IMR-90 (cell line): ENCODE results near the gene SLITRK1. TPM values are rescaled to one million over a fixed set of nuclear protein-coding genes. Genes with fewer than 3 reads are reported as not detected.

Experiments
- ATAC-seq: fragments of 200-7000 bp; cut with Tn5 transposase; 2 replicates; pipeline ENCODE4 v1.9.1; 2020; ENCODE audit warnings: low read depth, mild to moderate bottlenecking, moderate library complexity
- BruUV-seq: library from RNA; stranded (reverse); fragments of 400-500 nt; replicated peaks from 2 replicates; lab custom pipeline; 2021; lab: Mats Ljungman, UMichigan
- CTCF ChIA-PET: fragments of 300-600 bp; formaldehyde crosslinking; extraction: SDS; loops from one replicate; lab custom pipeline; 2021; ENCODE audit warnings: antibody characterized with exemption; lab: Yijun Ruan, JAX
- POLR2A ChIA-PET: fragments of 300-600 bp; sonication (Branson Sonifier 250); formaldehyde crosslinking; loops from one replicate; lab custom pipeline; 2022; ENCODE audit warnings: antibody characterized with exemption; ENCODE audit not compliant: unreplicated experiment; lab: Charles Lee
- DNase-seq: peaks from one replicate; pipeline ENCODE4 v3.0.0; 2013
- H2AFZ ChIP-seq: replicated peaks from 2 replicates; pipeline ENCODE3; 2013; ENCODE audit warnings: low read length, mild to moderate bottlenecking; ENCODE audit not compliant: poor library complexity
- H2AK5ac ChIP-seq: 2 replicates; pipeline ENCODE4 v1.6.1; 2013; ENCODE audit warnings: low read depth, low read length, inconsistent platforms
- H2AK9ac ChIP-seq: replicated peaks from 2 replicates; pipeline ENCODE3; 2013; ENCODE audit warnings: mild to moderate bottlenecking, low read depth, low read length, moderate library complexity; ENCODE audit not compliant: poor library complexity
- H2BK120ac ChIP-seq: 2 replicates; pipeline ENCODE4 v1.6.1; 2013; ENCODE audit warnings: low read depth, low read length, inconsistent platforms
- H2BK15ac ChIP-seq: 3 replicates; pipeline ENCODE4 v1.6.1; 2013; ENCODE audit warnings: low read depth, low read length, inconsistent platforms
- H2BK20ac ChIP-seq: 2 replicates; pipeline ENCODE4 v1.6.1; 2013; ENCODE audit warnings: low read depth, mild to moderate bottlenecking, inconsistent platforms, low read length, moderate library complexity
- H2BK5ac ChIP-seq: 2 replicates; pipeline ENCODE4 v1.6.1; 2013; ENCODE audit warnings: mild to moderate bottlenecking, low read depth, low read length, inconsistent platforms; ENCODE audit not compliant: poor library complexity, severe bottlenecking
- H3K14ac ChIP-seq: replicated peaks from 2 replicates; pipeline ENCODE4 v1.6.1; 2013; ENCODE audit warnings: low read depth, low read length, inconsistent platforms
- H3K18ac ChIP-seq: 2 replicates; pipeline ENCODE4 v1.6.1; 2013; ENCODE audit warnings: low read depth, low read length, control low read depth
- H3K23ac ChIP-seq: 2 replicates; pipeline ENCODE4 v1.6.1; 2013; ENCODE audit warnings: low read depth, low read length, inconsistent platforms
- H3K27ac ChIP-seq: 2 replicates; pipeline ENCODE4 v1.5.1; 2013; ENCODE audit warnings: mild to moderate bottlenecking, control low read depth, low read length; ENCODE audit not compliant: insufficient read depth
- H3K27me3 ChIP-seq: 2 replicates; pipeline ENCODE4 v1.6.1; 2013; ENCODE audit warnings: low read length; ENCODE audit not compliant: control insufficient read depth, insufficient read depth
- H3K36me3 ChIP-seq: 2 replicates; pipeline ENCODE4 v1.6.1; 2013; ENCODE audit warnings: low read length, mixed read lengths; ENCODE audit not compliant: control insufficient read depth, insufficient read depth
- H3K4ac ChIP-seq: 2 replicates; pipeline ENCODE4 v1.6.1; 2013; ENCODE audit warnings: low read depth, low read length, inconsistent platforms
- H3K4me1 ChIP-seq: 2 replicates; pipeline ENCODE4 v1.6.1; 2013; ENCODE audit warnings: low read length, mixed read lengths; ENCODE audit not compliant: control insufficient read depth, insufficient read depth
- H3K4me2 ChIP-seq: 2 replicates; pipeline ENCODE4 v1.6.1; 2013; ENCODE audit warnings: low read depth, mild to moderate bottlenecking, control low read depth, low read length, moderate library complexity
- H3K4me3 ChIP-seq: 2 replicates; pipeline ENCODE4 v1.5.1; 2013; ENCODE audit warnings: low read depth, mild to moderate bottlenecking, control low read depth, low read length, moderate library complexity; ENCODE audit not compliant: insufficient read depth
- H3K56ac ChIP-seq: 2 replicates; pipeline ENCODE4 v1.6.1; 2013; ENCODE audit warnings: low read length, inconsistent platforms; ENCODE audit not compliant: insufficient read depth; ENCODE audit errors: extremely low read depth
- H3K79me1 ChIP-seq, 2 experiments: 2 replicates each; pipeline ENCODE4 v1.6.1; 2013; ENCODE audit warnings: low read length in 2 of 2, inconsistent platforms in 1 of 2, low read depth in 1 of 2
- H3K9ac ChIP-seq: 2 replicates; pipeline ENCODE4 v1.6.1; 2013; ENCODE audit warnings: low read depth, low read length, control low read depth
- H3K9me1 ChIP-seq: 2 replicates; pipeline ENCODE4 v1.6.1; 2013; ENCODE audit warnings: low read length, inconsistent platforms; ENCODE audit not compliant: insufficient read depth
- H3K9me3 ChIP-seq: 2 replicates; pipeline ENCODE4 v1.6.1; 2013; ENCODE audit warnings: low read length; ENCODE audit not compliant: control insufficient read depth, insufficient read depth
- H4K20me1 ChIP-seq: 2 replicates; pipeline ENCODE4 v1.6.1; 2013; ENCODE audit warnings: low read length, inconsistent platforms; ENCODE audit not compliant: insufficient read depth
- H4K5ac ChIP-seq: 2 replicates; pipeline ENCODE4 v1.6.1; 2013; ENCODE audit warnings: mild to moderate bottlenecking, low read depth, low read length, control low read depth
- H4K8ac ChIP-seq, 2 experiments: 2 replicates each; pipeline ENCODE4 v1.6.1; 2013; ENCODE audit warnings: low read depth in 2 of 2, low read length in 2 of 2, control low read depth in 1 of 2, inconsistent platforms in 1 of 2
- H4K91ac ChIP-seq: 2 replicates; pipeline ENCODE4 v1.6.1; 2013; ENCODE audit warnings: low read depth, low read length, inconsistent platforms; ENCODE audit not compliant: insufficient read depth
- BHLHE40 ChIP-seq: fragments of 150-350 bp; IDR thresholded peaks from 2 replicates; pipeline ENCODE4 v1.6.1; 2016; ENCODE audit warnings: mild to moderate bottlenecking, low read depth, low read length
- CEBPB ChIP-seq: IDR thresholded peaks from 2 replicates; pipeline ENCODE4 v1.6.1; 2012; ENCODE audit warnings: low read depth, low read length, improper control_type of control experiment
- CHD1 ChIP-seq: IDR thresholded peaks from 2 replicates; pipeline ENCODE4 v1.6.1; 2012; ENCODE audit warnings: low read depth, low read length, improper control_type of control experiment
- CTCF ChIP-seq: conservative IDR thresholded peaks from 2 replicates; pipeline ENCODE4 v1.5.1; 2012; ENCODE audit warnings: mild to moderate bottlenecking, low read depth, low read length, improper control_type of control experiment
- FOS ChIP-seq: fragments of 150-350 bp; IDR thresholded peaks from 2 replicates; pipeline ENCODE4 v1.6.1; 2016; ENCODE audit warnings: low read depth, low read length
- MAFK ChIP-seq: IDR thresholded peaks from 2 replicates; pipeline ENCODE4 v1.6.1; 2012; ENCODE audit warnings: low read depth, low read length, improper control_type of control experiment
- MAZ ChIP-seq: IDR thresholded peaks from 2 replicates; pipeline ENCODE4 v1.6.1; 2012; ENCODE audit warnings: low read depth, mild to moderate bottlenecking, low read length, improper control_type of control experiment, moderate library complexity, borderline replicate concordance
- MXI1 ChIP-seq: IDR thresholded peaks from 2 replicates; pipeline ENCODE4 v1.6.1; 2012; ENCODE audit warnings: low read depth, mild to moderate bottlenecking, low read length, moderate library complexity, borderline replicate concordance
- NFE2L2 ChIP-seq: fragments of 150-350 bp; IDR thresholded peaks from 2 replicates; pipeline ENCODE4 v1.6.1; 2016; ENCODE audit warnings: low read depth, mild to moderate bottlenecking, low read length
- POLR2A ChIP-seq: IDR thresholded peaks from 2 replicates; pipeline ENCODE4 v1.6.1; 2012; ENCODE audit warnings: mild to moderate bottlenecking, low read depth, low read length
- RAD21 ChIP-seq: IDR thresholded peaks from 2 replicates; pipeline ENCODE4 v1.6.1; 2012; ENCODE audit warnings: low read length, improper control_type of control experiment
- RCOR1 ChIP-seq: IDR thresholded peaks from 2 replicates; pipeline ENCODE4 v1.6.1; 2012; ENCODE audit warnings: mild to moderate bottlenecking, low read length, improper control_type of control experiment; ENCODE audit not compliant: insufficient replicate concordance
- RFX5 ChIP-seq: IDR thresholded peaks from 2 replicates; pipeline ENCODE4 v1.8.0; 2012; ENCODE audit warnings: low read depth, mild to moderate bottlenecking, low read length, moderate library complexity
- USF2 ChIP-seq: fragments of 150-350 bp; IDR thresholded peaks from 2 replicates; pipeline ENCODE4 v1.6.1; 2017; ENCODE audit warnings: mild to moderate bottlenecking, antibody characterized with exemption, low read length, low read depth
- WGBS, 2 experiments: methylation state at CpG; one replicate each; pipeline versions ENCODE4 v1.1.5 to v1.1.7; 2013; ENCODE audit warnings: missing lambda C conversion rate in 2 of 2; ENCODE audit not compliant: insufficient read length in 1 of 2; ENCODE audit errors: extremely low coverage in 2 of 2; 5-methylcytosine and 5-hydroxymethylcytosine counted together
- dilution Hi-C: fragments of 300-500 bp; cut with HindIII; formaldehyde crosslinking; loops from one replicate; pipeline ENCODE4 v1.14.3; 2018; ENCODE audit warnings: low sequenced_read_pairs; ENCODE audit not compliant: unreplicated experiment
- in situ Hi-C: fragments of 300-500 bp; cut with MboI; formaldehyde crosslinking; loops from 3 replicates; pipeline ENCODE4 v1.14.3; 2019; ENCODE audit warnings: low sequenced_read_pairs, inconsistent platforms, mixed read lengths
- intact Hi-C: fragments of 100-400 bp; cut with micrococcal nuclease; formaldehyde crosslinking; loops from 2 replicates; pipeline ENCODE4 v1.10.0; 2022
- polyA plus RNA-seq, 3 experiments: library from polyadenylated mRNA; depleted of rRNA; stranded (reverse); fragments of >200 nt; gene quantifications; 2 replicates each; pipeline ENCODE4 v1.2.3, GENCODE V29; 2012; ENCODE audit warnings: low replicate concordance in 1 of 3
- total RNA-seq: library from RNA; depleted of rRNA; stranded (reverse); fragments of >200 nt; gene quantifications from 2 replicates; pipeline ENCODE4 v1.2.3, GENCODE V29; 2012

The SLITRK1 gene
- total and polyA plus RNA-seq, 2 of the 4 experiments (the other 2 are of a cell fraction): under 0.01 to 0.07 TPM

GRCh38 chr13:83878691-83879430, 3.4 kb downstream of the SLITRK1 start:
- Histone ChIP-seq H4K5ac (no peak overlapping the region), H3K27me3 (peaks cover 17% of the 10 kb centered on the region), H2BK20ac (no peak overlapping the region), H3K36me3 (no peaks in the 10 kb centered on the region), H2BK5ac (no peak overlapping the region), H3K27ac (no peak overlapping the region), H3K4ac (no peak overlapping the region), H3K79me1 (no peaks in the 10 kb centered on the region), H4K91ac (no peak overlapping the region), H2AK9ac (no peak overlapping the region), H3K9me3 (peaks cover 6% of the 10 kb centered on the region), H3K4me3 (peak overlapping the region; percentile 41), H3K23ac (no peak overlapping the region), H2AFZ (peak overlapping the region; percentile 81), H2AK5ac (no peak overlapping the region), H3K14ac (no peak overlapping the region), H3K4me1 (no peaks in the 10 kb centered on the region), H3K18ac (no peak overlapping the region), H3K4me2 (peak overlapping the region; percentile 78; the same call in 1 of the 2 replicates), H3K9ac (no peak overlapping the region), H4K8ac (no peak overlapping the region), H3K9me1 (no peaks in the 10 kb centered on the region), H3K56ac (no peak overlapping the region), H4K20me1 (no peaks in the 10 kb centered on the region), H2BK120ac (no peak overlapping the region), H2BK15ac (no peak overlapping the region)
- ChIA-PET POLR2A (no interaction called here), CTCF (no interaction called here)
- dilution Hi-C loops: no loop called here
- no peak for TF ChIP-seq CTCF
- TF ChIP-seq POLR2A: no peak
- TF ChIP-seq CHD1: no peak
- no peak for TF ChIP-seq MAZ
- no peak for TF ChIP-seq MXI1
- TF ChIP-seq USF2: no peak
- TF ChIP-seq RCOR1: no peak
- TF ChIP-seq MAFK: no peak
- TF ChIP-seq RAD21: no peak
- no peak for TF ChIP-seq BHLHE40
- no peak for TF ChIP-seq NFE2L2
- TF ChIP-seq RFX5: no peak
- TF ChIP-seq FOS: no peak
- no peak for TF ChIP-seq CEBPB
- WGBS, 2 experiments: no CpG with 5 or more reads among the region's 31 CpGs
- in situ Hi-C loops: no loop called here
- DNase-seq (no peak), ATAC-seq (no peak)
- BruUV-seq: no TSS peak
- intact Hi-C loops: no loop called here
